ENCODE data around the gene ANKS1A. TPM values are rescaled to one million over a fixed set of nuclear protein-coding genes. Genes with fewer than 3 reads are reported as not detected.

ANKS1A gene
- total RNA-seq, 1 experiment from 2014 or later, result 14.4 TPM

DNA sequence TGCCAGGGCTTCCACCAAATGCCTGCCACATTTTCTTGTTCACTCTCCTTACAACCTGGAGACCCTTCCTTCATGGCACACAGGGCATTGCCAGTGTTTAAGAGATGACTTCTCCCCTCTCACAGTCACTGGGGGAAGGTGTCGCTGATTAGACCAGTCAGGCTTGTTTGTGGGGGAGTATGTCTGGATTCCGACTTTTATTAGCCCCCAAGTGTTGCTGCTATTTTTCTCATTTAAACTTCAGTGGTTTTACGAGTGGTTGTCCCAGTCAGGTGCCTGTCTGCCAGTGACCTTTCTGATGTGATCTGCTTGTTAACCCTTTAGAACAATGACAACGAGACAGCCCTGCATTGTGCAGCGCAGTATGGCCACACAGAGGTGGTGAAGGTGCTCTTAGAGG is 92.3 kb downstream of the ANKS1A start:
- intact Hi-C loops (cut with micrococcal nuclease; ENCODE audit: unreplicated experiment) (loop anchor here (5.0 kb wide), 1 partner anchor 161 kb away; the partner anchor contains the start of gene TCP11), in situ Hi-C loops (cut with HindIII; ENCODE audit: low pct_unique_long_range_greater_than_20kb, low sequenced_read_pairs) (no loop called here)
- H3K27ac ChIP-seq (ENCODE audit: low read length), result no peak overlapping the region
- no peaks in the 10 kb centered on the region for H3K4me1 ChIP-seq (ENCODE audit: control insufficient read depth, insufficient read depth, low read length)
- TF ChIP-seq TCF7L2 (IDR thresholded peaks at IDR 0.05; ENCODE audit: low read depth, low read length), result no peak
- TF ChIP-seq, protein P1, sequence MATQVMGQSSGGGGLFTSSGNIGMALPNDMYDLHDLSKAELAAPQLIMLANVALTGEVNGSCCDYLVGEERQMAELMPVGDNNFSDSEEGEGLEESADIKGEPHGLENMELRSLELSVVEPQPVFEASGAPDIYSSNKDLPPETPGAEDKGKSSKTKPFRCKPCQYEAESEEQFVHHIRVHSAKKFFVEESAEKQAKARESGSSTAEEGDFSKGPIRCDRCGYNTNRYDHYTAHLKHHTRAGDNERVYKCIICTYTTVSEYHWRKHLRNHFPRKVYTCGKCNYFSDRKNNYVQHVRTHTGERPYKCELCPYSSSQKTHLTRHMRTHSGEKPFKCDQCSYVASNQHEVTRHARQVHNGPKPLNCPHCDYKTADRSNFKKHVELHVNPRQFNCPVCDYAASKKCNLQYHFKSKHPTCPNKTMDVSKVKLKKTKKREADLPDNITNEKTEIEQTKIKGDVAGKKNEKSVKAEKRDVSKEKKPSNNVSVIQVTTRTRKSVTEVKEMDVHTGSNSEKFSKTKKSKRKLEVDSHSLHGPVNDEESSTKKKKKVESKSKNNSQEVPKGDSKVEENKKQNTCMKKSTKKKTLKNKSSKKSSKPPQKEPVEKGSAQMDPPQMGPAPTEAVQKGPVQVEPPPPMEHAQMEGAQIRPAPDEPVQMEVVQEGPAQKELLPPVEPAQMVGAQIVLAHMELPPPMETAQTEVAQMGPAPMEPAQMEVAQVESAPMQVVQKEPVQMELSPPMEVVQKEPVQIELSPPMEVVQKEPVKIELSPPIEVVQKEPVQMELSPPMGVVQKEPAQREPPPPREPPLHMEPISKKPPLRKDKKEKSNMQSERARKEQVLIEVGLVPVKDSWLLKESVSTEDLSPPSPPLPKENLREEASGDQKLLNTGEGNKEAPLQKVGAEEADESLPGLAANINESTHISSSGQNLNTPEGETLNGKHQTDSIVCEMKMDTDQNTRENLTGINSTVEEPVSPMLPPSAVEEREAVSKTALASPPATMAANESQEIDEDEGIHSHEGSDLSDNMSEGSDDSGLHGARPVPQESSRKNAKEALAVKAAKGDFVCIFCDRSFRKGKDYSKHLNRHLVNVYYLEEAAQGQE (IDR thresholded peaks at IDR 0.05; ENCODE audit: insufficient read depth in 1 of 2, low read depth in 2 of 2, low read length in 1 of 2), result no peak
- no peak for TF ChIP-seq SIN3A (IDR thresholded peaks at IDR 0.05; ENCODE audit: borderline replicate concordance, insufficient read depth, low read depth, low read length)
- TF ChIP-seq, protein P2, sequence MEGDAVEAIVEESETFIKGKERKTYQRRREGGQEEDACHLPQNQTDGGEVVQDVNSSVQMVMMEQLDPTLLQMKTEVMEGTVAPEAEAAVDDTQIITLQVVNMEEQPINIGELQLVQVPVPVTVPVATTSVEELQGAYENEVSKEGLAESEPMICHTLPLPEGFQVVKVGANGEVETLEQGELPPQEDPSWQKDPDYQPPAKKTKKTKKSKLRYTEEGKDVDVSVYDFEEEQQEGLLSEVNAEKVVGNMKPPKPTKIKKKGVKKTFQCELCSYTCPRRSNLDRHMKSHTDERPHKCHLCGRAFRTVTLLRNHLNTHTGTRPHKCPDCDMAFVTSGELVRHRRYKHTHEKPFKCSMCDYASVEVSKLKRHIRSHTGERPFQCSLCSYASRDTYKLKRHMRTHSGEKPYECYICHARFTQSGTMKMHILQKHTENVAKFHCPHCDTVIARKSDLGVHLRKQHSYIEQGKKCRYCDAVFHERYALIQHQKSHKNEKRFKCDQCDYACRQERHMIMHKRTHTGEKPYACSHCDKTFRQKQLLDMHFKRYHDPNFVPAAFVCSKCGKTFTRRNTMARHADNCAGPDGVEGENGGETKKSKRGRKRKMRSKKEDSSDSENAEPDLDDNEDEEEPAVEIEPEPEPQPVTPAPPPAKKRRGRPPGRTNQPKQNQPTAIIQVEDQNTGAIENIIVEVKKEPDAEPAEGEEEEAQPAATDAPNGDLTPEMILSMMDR (IDR thresholded peaks at IDR 0.05), result no peak
- TF ChIP-seq POLR2AphosphoS5 (IDR thresholded peaks at IDR 0.05; ENCODE audit: low read depth, low read length), result no peak
- no peak for DNase-seq (ENCODE audit: low read depth, low spot score)
- no peaks in the 10 kb centered on the region; the same call in none of the 2 replicates for H3K36me3 ChIP-seq (ENCODE audit: control insufficient read depth, insufficient read depth, low read length)
- H3K4me3 ChIP-seq (ENCODE audit: low read depth in 2 of 2, low read length in 2 of 2), result no peak overlapping the region
- ChIA-PET POLR2A (no interaction called here), CTCF (no interaction called here)
- H3K9me3 ChIP-seq (ENCODE audit: control insufficient read depth, insufficient read depth, low read depth, low read length), result no peaks in the 10 kb centered on the region
- no TSS peak for BruUV-seq (replicated peaks)
- no peak for ATAC-seq
- no peaks in the 10 kb centered on the region for H3K27me3 ChIP-seq (ENCODE audit: control insufficient read depth, insufficient read depth, low read length)

DNA sequence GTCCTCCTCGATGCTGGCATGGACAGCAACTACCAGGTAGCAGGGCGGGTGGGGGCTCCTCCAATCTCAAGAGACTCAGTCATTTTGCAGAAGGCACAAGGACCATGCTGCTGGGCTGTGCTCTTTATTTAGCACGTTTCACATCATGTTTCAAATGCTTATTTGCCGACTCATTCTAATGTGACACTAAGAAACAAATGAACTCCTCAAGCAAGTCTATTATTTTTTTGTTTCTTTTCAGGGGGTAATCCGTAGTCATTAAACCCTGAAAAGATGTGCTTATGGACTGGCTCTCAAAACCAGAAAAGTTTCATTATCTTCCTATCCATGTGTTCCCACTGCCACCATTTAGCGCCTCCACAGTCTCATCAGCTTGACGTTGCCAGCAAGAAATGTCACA is 92.9 kb downstream of the ANKS1A start:
- Histone ChIP-seq H3K36me3 (ENCODE audit: control insufficient read depth, insufficient read depth, low read length) (no peaks in the 10 kb centered on the region; the same call in none of the 2 replicates), H3K4me1 (ENCODE audit: control insufficient read depth, insufficient read depth, low read length) (no peaks in the 10 kb centered on the region), H3K4me3 (ENCODE audit: low read depth in 2 of 2, low read length in 2 of 2) (no peak overlapping the region), H3K27me3 (ENCODE audit: control insufficient read depth, insufficient read depth, low read length) (no peaks in the 10 kb centered on the region), H3K9me3 (ENCODE audit: control insufficient read depth, insufficient read depth, low read depth, low read length) (no peaks in the 10 kb centered on the region), H3K27ac (ENCODE audit: low read length) (no peak overlapping the region)
- ATAC-seq (no peak), DNase-seq (ENCODE audit: low read depth, low spot score) (no peak)
- TF ChIP-seq POLR2AphosphoS5 (IDR thresholded peaks at IDR 0.05; ENCODE audit: low read depth, low read length), result no peak
- TF ChIP-seq, protein P1 (IDR thresholded peaks at IDR 0.05; ENCODE audit: insufficient read depth in 1 of 2, low read depth in 2 of 2, low read length in 1 of 2), result no peak
- TF ChIP-seq, protein P2 (IDR thresholded peaks at IDR 0.05), result no peak
- no peak for TF ChIP-seq TCF7L2 (IDR thresholded peaks at IDR 0.05; ENCODE audit: low read depth, low read length)
- no peak for TF ChIP-seq SIN3A (IDR thresholded peaks at IDR 0.05; ENCODE audit: borderline replicate concordance, insufficient read depth, low read depth, low read length)
- POLR2A ChIA-PET, result no interaction called here
- intact Hi-C loops (cut with micrococcal nuclease; ENCODE audit: unreplicated experiment), result loop anchor here (5.0 kb wide), 1 partner anchor 160 kb away; the partner anchor contains the start of gene TCP11
- in situ Hi-C loops (cut with HindIII; ENCODE audit: low pct_unique_long_range_greater_than_20kb, low sequenced_read_pairs), result no loop called here
- CTCF ChIA-PET, result no interaction called here
- BruUV-seq (replicated peaks), result no TSS peak
